HepG2 (cell line): ENCODE data around the gene PSMD12. TPM values are rescaled to one million over a fixed set of nuclear protein-coding genes. Genes with fewer than 3 reads are reported as not detected.

ENCODE experiments used
- EP300 ChIP-seq, 3 experiments: sonication (generic) in 1 of 3; formaldehyde crosslinking in 1 of 3; IDR thresholded peaks; 2 replicates each; pipeline versions ENCODE4 v1.5.1 to v1.6.1; 2011 to 2020; ENCODE audit warnings: low read depth in 2 of 3, low read length in 2 of 3, borderline replicate concordance in 1 of 3, improper control_type of control experiment in 1 of 3, mild to moderate bottlenecking in 1 of 3, missing genetic modification reagents in 1 of 3, moderate library complexity in 1 of 3
- GABPA ChIP-seq, 2 experiments: IDR thresholded peaks; 2 replicates each; pipeline ENCODE4 v1.6.1; 2011 to 2016; ENCODE audit warnings: low read depth in 2 of 2, low read length in 1 of 2, missing biosample characterization in 1 of 2, missing genetic modification characterization in 1 of 2
- KDM5B ChIP-seq: sonication (generic); formaldehyde crosslinking; IDR thresholded peaks from 2 replicates; pipeline ENCODE4 v1.4.0; 2020; ENCODE audit warnings: missing genetic modification reagents, mild to moderate bottlenecking, borderline replicate concordance
- MATR3 ChIP-seq: sonication (generic); formaldehyde crosslinking; IDR thresholded peaks from 2 replicates; pipeline ENCODE4 v1.4.0; 2020; ENCODE audit warnings: missing genetic modification reagents
- NR0B2 ChIP-seq: sonication (generic); formaldehyde crosslinking; IDR thresholded peaks from 2 replicates; pipeline ENCODE4 v1.4.0; 2020; ENCODE audit warnings: mild to moderate bottlenecking, missing genetic modification reagents
- NR1H2 ChIP-seq: sonication (generic); formaldehyde crosslinking; IDR thresholded peaks from 2 replicates; pipeline ENCODE4 v1.8.1; 2022; ENCODE audit warnings: low read depth, missing genetic modification reagents, borderline replicate concordance
- PLRG1 ChIP-seq: fragments of 450-650 bp; conservative IDR thresholded peaks from 2 replicates; pipeline ENCODE4 v1.6.1; 2016
- RFX1 ChIP-seq: fragments of 450-650 bp; IDR thresholded peaks from 2 replicates; pipeline ENCODE4 v1.6.1; 2017
- SNAPC4 ChIP-seq: sonication (generic); formaldehyde crosslinking; IDR thresholded peaks from 2 replicates; pipeline ENCODE4 v1.4.0; 2020; ENCODE audit warnings: mild to moderate bottlenecking, missing genetic modification reagents
- THRA ChIP-seq: sonication (generic); formaldehyde crosslinking; IDR thresholded peaks from 2 replicates; pipeline ENCODE4 v1.4.0; 2020; ENCODE audit warnings: missing genetic modification reagents, borderline replicate concordance
- TRIM22 ChIP-seq: fragments of 450-650 bp; IDR thresholded peaks from 2 replicates; pipeline ENCODE4 v1.6.1; 2017
- ZBTB25 ChIP-seq: IDR thresholded peaks from 2 replicates; pipeline ENCODE4 v1.6.1; 2018; ENCODE audit warnings: missing genetic modification reagents
- ZNF121 ChIP-seq: sonication (generic); formaldehyde crosslinking; IDR thresholded peaks from 2 replicates; pipeline ENCODE4 v1.5.0; 2020; ENCODE audit warnings: mild to moderate bottlenecking, missing genetic modification reagents
- ZNF136 ChIP-seq: sonication (generic); formaldehyde crosslinking; IDR thresholded peaks from 2 replicates; pipeline ENCODE4 v1.8.1; 2022; ENCODE audit warnings: low read depth, mild to moderate bottlenecking, moderate library complexity, missing genetic modification reagents
- ZNF264 ChIP-seq: sonication (generic); formaldehyde crosslinking; IDR thresholded peaks from 2 replicates; pipeline ENCODE4 v1.4.0; 2020; ENCODE audit warnings: missing genetic modification reagents
- ZNF362 ChIP-seq: sonication (generic); formaldehyde crosslinking; IDR thresholded peaks from 2 replicates; pipeline ENCODE4 v1.4.0; 2020; ENCODE audit warnings: missing genetic modification reagents, mild to moderate bottlenecking, borderline replicate concordance
- polyA plus RNA-seq, 8 experiments: library from polyadenylated mRNA; depleted of rRNA in 3 of 8; stranded (reverse) in 7 of 8; unstranded in 1 of 8; fragments of >200 nt; fragmentation: Illumina TruSeq in 4 of 8; extraction: Trizol in 4 of 8; gene quantifications; 2 replicates each; pipeline versions ENCODE4 v1.2.1 to v1.2.3, GENCODE V29; 2011 to 2016; ENCODE audit warnings: low read depth in 4 of 8, missing spikeins in 1 of 8, mixed read lengths in 1 of 8; ENCODE audit not compliant: insufficient read depth in 1 of 8
- total RNA-seq, 5 experiments: library from RNA; depleted of rRNA; stranded (reverse); fragments of >200 nt; fragmentation: Illumina TruSeq; extraction: Trizol; gene quantifications; 2 replicates each; pipeline ENCODE4 v1.2.3, GENCODE V29; 2016; ENCODE audit warnings: low read depth in 1 of 5

Gene PSMD12
- total and polyA plus RNA-seq, 2 of the 13 experiments (the other 11 are each of a cell fraction or from before 2014, with no cell fraction given) = 27.4 to 71.7 TPM

GRCh38 chr17:67366193-67367157 is at the start of gene PSMD12 (continued):
- TF ChIP-seq ZBTB25 (peak; percentile 75), ZNF362 (CRISPR knock-in tag) (peak; percentile 61; the same call in 1 of the 2 replicates), NR0B2 (CRISPR knock-in tag) (peak; percentile 71; the same call in 1 of the 2 replicates), ZNF136 (CRISPR knock-in tag) (peak; percentile 99), KDM5B (CRISPR knock-in tag) (peak; percentile 98; the same call in 1 of the 2 replicates), NR1H2 (CRISPR knock-in tag) (peak; percentile 91; the same call in 1 of the 2 replicates), GABPA (IDR thresholded peaks at IDR 0.05; ENCODE audit: low read depth, low read length) (peak; percentile 86), GABPA (CRISPR knock-in tag; IDR thresholded peaks at IDR 0.05; ENCODE audit: low read depth) (peak; percentile 96), ZNF121 (CRISPR knock-in tag) (peak; percentile 67; the same call in 1 of the 2 replicates), SNAPC4 (CRISPR knock-in tag) (0 out of 2 replicates have a peak, but pooled peaks have one; percentile 25), RFX1 (no peak), THRA (CRISPR knock-in tag) (peak; percentile 75), TRIM22 (no peak), EP300 (IDR thresholded peaks at IDR 0.05; ENCODE audit: low read depth in 2 of 2, low read length in 2 of 2) (peak; percentile 24 to 32; a peak in 1 of 4 replicates), EP300 (CRISPR knock-in tag; IDR thresholded peaks at IDR 0.05; ENCODE audit: borderline replicate concordance) (no peak), PLRG1 (no peak), ZNF264 (CRISPR knock-in tag) (peak; percentile 82), MATR3 (CRISPR knock-in tag) (peak; percentile 98)
